OCI-LY3 (cell line): ENCODE measurements around the gene COL20A1.

ENCODE experiments used
- EZH2phosphoT487 ChIP-seq: fragments of 200-600 bp; shearing (Covaris generic); IDR thresholded peaks from 2 replicates; pipeline ENCODE4 v1.6.1; 2018; ENCODE audit warnings: antibody characterized with exemption, mixed run types, low read depth
- TF ChIP-seq, protein P1 (sequence below): fragments of 200-600, 300-600 bp; sonication (generic); IDR thresholded peaks from 2 replicates; pipeline ENCODE4 v1.5.1; 2014; ENCODE audit warnings: antibody characterized with exemption, low read length, low read depth

DNA sequence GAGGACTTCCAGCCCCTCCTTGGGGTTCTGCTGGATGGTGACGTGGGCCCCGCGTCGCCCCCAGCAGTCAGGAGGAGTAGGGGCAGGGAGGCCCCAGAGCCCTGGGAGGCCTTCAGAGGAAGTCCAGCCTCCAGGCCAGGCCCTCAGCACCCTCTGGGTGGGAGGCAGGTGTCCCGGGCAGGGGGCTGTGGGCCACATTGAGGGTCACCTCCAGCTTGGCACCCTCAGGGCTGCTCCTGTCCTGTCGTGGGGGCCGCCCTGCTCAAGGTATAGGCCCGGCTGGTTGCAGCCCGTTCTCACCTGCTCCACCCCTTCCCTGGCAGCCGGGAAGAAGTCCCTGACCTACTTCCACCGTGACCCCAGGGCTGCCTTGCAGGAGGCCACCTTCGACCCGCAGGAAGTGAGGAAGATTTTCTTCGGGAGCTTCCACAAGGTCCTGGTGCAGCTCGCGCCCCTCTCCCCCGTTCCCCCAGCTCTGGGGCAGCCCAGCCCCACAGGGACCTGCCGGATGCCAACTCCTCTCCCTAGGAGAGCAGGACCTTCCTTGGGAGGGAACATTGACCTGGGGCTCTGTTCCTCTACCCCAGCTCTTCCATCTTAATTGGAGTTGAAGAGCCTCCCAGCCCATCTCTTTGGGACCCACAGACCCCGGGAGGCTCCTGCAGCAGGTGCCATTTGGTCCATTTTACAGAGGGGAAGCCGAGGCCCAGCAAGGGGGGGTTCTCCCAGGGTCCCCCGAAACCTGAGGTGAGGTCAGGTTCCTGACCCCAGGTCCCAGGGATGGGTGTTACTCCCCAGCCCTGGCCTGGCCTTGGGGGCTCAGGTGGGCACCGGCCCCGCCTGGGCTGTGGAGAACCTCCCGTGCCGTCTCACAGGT lies 26.4 kb downstream of the COL20A1 start:
- TF ChIP-seq, protein P1, sequence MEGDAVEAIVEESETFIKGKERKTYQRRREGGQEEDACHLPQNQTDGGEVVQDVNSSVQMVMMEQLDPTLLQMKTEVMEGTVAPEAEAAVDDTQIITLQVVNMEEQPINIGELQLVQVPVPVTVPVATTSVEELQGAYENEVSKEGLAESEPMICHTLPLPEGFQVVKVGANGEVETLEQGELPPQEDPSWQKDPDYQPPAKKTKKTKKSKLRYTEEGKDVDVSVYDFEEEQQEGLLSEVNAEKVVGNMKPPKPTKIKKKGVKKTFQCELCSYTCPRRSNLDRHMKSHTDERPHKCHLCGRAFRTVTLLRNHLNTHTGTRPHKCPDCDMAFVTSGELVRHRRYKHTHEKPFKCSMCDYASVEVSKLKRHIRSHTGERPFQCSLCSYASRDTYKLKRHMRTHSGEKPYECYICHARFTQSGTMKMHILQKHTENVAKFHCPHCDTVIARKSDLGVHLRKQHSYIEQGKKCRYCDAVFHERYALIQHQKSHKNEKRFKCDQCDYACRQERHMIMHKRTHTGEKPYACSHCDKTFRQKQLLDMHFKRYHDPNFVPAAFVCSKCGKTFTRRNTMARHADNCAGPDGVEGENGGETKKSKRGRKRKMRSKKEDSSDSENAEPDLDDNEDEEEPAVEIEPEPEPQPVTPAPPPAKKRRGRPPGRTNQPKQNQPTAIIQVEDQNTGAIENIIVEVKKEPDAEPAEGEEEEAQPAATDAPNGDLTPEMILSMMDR, result no peak
- no peak for TF ChIP-seq EZH2phosphoT487
